Left cardiac atrium (tissue), 4 donors: ENCODE data around the gene GDI1. TPM values are rescaled to one million over a fixed set of nuclear protein-coding genes. Genes with fewer than 3 reads are reported as not detected.
A peak's percentile ranks its signal among the peaks of the same experiment; 100 is the strongest.
"Not testable (repeated sequence)": the region's sequence is repeated elsewhere in the genome, so short reads cannot be mapped to it uniquely, and the experiment has no call there.

Experiments
- ATAC-seq, 2 donors: fragments of 200-7000 bp; cut with Tn5 transposase; one replicate each; pipeline ENCODE4 v1.9.1; 2020; ENCODE audit warnings: mild to moderate bottlenecking in 2 of 2, moderate library complexity in 2 of 2
- DNase-seq: peaks from one replicate; pipeline ENCODE4 v3.0.0-alpha.2; 2020
- intact Hi-C, 2 donors: fragments of 100-400 bp; cut with DNase I; formaldehyde crosslinking; loops; one replicate each; pipeline versions ENCODE4 v1.14.1 to v1.15.1; 2022 to 2023
- long read RNA-seq: library from polyadenylated mRNA; unstranded; transcript quantifications from one replicate; pipeline ENCODE4 v2.0.0, GENCODE V29; 2021
- total RNA-seq, 2 donors: library from RNA; stranded (reverse); fragmentation: NEBNext Ultra II Directional; extraction: Animal tissue kit (Norgen Biotek cat#: 25700); gene quantifications; one replicate each; pipeline ENCODE4 v1.2.1, GENCODE V29; 2021
- donor health status: DM: no; HTN: yes; CAD: no.
- donor health status: DM: no; HTN: yes; CAD: no; lungs with severe emphysema.
- donor health status: DM: yes; HTN: yes; CAD: no.
- donor health status: Dilated cardiomyopathy.

GDI1 gene
- 10 to 100 TPM; 76.8 to 98.5 TPM for total RNA-seq
- long read RNA-seq, transcript GDI1-204 (11 exons, 2,474 nt), result major isoform, 20 of 28 reads
- long read RNA-seq, partial matches to known transcripts, result 4 of 28 reads
- long read RNA-seq, other reads (novel, unspliced or antisense), result 1 of 28 reads

DNA sequence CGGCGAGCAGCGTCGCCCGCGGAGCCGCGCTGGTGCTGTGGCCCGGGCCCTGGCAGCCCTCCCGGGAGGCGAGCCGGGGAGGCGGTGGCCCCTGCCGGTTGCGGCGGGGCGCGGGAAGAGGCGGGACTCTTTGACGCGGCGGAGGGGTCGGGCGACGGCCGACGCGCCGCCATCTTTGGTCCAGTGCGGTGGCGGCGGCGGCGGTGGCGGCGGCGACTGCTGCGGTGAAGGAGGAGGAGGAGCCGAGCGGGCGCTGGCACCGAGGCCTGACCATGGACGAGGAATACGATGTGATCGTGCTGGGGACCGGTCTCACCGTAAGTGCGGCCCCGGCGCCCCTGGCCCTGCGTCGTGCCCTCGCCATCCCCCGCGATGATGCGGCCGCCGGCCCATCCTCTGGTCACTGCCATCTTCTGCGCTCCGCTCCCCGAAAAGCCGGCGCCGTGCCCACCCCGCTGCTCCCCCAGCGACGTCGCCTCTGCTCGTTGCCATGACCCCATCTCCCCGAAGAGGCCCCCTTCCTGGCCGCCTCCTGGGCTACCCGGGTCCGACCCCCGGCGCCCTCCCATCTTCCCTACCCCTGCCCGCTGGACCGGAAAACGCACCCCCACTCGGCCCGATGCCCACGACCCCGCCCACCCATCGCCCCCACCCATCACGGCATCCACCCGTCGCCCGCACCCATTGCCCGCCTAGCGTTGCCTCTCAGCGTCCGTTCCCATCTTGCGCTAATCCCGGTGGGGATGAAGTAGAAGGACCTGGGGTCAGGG, at the start of gene GDI1:
Gene GDI1 (plus strand): TSS at position 172 of the 770 bp plus-strand sequence. CDS start 101 bp downstream, at position 273.
- peak; percentile 68 to 76 for ATAC-seq
- peak; percentile 69 for DNase-seq
- intact Hi-C loops, result no loop called here

DNA sequence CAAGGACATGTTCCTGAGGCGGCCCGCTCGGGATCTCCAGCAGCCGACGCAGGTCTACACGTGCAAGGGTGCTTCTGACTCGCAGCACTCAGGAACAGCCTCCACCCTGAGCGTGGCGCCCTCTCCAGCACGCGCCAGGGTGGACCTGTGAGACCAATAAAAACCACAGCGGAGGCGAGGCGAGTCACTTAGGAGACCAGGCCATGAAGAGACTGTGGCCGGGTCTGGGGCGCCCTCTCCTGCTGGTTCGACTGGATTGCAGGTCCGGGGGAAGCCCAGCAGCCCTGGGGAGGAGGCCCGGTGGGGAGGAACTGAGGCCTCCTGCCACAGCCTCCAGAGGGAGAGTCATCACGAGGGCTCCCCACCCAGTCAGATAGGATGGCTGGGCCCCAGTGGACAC, 48.9 kb upstream of the GDI1 start:
- ATAC-seq, result peak; percentile 7 to 16
- intact Hi-C loops, result not testable (repeated sequence)

DNA sequence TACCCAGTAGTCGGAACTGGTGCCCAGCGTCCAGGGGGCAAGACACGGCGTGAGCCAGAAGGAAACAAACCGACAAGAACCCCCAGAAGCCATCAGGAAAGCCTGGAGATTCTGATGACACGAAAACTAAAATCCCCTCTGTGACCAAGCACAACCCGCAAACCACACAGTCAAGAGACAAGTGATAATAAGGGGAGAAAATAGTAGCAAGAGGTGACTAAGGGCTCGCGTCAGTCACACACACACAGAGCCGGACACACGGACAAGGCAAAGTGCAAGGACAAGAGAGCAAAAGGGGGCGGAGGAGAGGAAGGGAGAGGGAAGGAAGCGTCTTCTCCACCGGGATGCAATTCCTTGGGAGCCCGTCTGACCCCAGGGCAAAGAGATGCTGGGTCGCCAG, 48.3 kb upstream of the GDI1 start:
- peak in 1 of 2 donors; percentile 6 for ATAC-seq

More for the DNA sequence above, 48.9 kb upstream of the GDI1 start:
- DNase-seq, result not testable (repeated sequence)

DNA sequence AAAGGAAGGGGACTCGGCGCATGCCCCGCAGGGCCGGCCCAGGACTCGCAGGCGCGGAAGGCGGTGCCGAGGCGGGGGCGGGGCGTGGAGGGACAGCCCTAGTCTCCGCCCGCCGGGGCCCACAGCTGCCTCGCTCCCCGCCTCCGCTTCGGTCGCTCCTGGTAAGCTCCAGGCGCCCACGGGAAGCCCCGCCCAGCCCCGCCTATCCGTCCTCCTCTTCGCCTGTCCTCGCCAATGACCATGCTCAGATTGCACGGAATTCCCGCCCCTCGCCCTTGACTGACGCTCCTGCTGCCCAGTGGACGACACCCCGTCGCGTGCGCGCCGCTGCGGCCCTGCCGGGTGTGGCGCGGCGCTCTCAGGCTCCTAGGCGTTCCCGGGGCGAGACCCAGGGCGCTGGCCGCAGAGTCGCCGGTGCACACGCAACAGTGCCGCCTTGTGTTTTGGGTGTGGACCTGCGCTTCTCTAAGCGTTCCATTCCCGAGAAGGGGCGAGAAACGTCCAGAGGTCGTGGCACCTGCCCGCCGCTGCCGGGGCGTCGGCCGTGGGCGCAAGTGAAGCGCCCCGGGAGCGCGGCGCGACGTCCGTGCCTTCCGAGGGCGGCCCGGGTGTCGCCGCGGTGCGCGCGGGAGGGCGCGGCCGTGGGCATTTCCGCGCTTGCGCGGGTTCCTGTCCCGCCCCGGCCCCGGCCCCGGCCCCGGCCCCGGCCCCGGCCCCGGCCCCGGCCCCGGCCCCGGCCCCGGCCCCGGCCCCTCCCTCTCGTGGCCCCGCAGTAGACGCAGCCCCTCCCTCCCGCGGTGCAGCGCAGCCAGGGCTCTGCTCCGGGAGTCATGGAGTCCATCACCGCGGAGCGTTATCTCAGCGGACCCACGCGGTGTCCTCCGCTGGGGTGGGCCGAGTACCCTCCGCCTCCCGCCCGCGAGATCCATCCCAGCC, 46.9 kb upstream of the GDI1 start:
- DNase-seq, intact Hi-C loops: not testable (repeated sequence)
- ATAC-seq, result peak; percentile 88 to 89

More for the DNA sequence above, 48.3 kb upstream of the GDI1 start:
- DNase-seq, intact Hi-C loops: not testable (repeated sequence)

DNA sequence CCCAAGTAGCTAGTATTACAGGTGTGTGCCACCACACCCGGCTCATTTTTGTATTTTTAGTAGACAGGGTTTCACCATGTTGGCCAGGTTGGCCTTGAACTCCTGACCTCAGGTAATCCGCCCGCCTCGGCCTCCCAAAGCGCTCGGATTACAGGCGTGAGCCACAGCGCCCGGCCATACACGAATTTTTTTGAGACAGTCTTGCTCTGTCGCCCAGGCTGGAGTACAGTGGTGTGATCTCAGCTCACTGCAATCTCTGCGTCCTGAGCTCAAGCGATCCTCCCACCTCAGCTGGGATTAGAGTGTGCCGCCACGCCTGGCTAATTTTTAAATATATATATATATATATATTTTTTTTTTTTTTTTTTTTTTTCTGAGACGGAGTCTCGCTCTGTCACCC, 40.6 kb upstream of the GDI1 start:
- intact Hi-C loops, DNase-seq, ATAC-seq: not testable (repeated sequence)

DNA sequence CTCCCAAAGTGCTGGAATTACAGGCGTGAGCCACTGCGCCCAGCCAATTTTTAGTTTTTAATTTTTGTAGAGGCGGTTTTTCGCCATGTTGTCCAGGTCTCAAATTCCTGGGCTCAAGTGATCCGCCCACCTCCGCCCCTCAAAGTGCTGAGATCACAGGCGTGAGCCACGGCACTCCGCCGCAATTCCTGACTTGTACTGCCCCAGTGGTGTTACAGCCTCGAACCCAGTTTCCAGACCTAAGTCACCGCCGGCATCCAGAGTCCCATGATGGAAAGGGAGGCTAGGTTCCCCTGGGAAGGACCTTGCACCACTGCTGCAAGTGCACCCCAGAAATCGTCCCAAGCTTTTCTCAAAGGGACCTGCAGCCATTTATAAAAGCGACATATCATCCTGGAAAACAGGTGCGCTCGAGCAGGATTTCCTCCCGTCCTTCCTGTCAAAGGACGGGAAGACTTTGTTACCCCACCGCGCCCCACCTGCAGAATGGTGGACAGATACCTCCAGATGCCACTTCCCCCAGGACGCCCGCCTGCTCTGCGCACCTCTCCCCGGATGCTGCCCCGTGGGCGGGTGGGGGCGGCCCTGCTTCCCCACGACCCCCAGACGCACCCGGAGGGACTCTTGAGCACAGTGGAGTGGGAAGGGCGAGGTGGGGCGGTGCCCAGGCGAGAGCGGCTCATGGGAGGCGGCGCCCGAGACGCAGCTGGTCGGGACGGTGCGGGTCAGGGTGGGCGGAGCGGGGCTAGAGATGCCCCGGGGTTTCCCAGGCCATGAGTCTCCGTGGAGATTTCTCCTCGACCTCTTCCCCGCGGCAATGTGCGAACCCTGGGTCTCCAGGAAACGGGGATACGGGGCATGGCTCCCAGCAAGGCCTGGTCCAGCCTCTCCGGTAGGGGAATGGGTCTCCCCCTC, 39.7 kb upstream of the GDI1 start:
- ATAC-seq, result peak; percentile 79 to 91
- peak; percentile 85 for DNase-seq
- intact Hi-C loops, result no loop called here

DNA sequence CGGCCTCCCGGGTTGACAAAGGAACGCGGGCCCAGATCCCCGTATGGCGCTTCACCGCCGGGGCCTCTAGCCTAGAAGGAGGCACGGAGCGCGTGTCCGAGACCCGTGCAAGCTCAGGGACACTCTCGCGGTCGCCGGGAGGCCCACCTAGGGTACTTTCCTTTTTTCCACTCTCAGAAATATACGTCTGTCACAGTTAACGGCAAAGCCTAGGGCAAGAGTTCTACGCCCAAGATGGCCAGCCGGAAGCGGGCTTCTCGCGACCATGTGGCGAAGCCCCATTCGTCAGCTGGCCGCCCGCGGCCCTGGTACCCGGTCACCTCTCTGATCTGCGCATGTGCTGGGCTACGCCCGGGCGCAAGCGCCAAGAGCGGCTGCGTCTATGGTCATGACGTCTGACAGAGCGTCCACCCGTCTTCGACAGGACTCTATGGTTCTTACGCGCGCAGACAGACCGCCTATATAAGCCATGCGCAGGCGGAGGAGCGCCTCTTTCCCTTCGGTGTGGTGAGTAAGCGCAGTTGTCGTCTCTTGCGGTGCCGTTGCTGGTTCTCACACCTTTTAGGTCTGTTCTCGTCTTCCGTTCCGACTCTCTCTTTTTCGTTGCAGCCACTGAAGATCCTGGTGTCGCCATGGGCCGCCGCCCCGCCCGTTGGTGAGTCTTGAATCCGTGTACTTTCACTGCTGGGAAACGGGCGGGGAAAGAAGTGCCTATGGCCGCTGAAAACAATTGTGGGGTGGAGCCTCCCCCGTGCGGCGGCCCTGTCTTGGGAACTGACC, 38.9 kb upstream of the GDI1 start, which contains the start of gene RPL10:
Gene RPL10 (plus strand): TSS at position 490 of the 780 bp plus-strand sequence. CDS start 143 bp downstream, at position 633.
- intact Hi-C loops, result no loop called here
- DNase-seq (peak; percentile 95), ATAC-seq (peak; percentile 91 to 92)

DNA sequence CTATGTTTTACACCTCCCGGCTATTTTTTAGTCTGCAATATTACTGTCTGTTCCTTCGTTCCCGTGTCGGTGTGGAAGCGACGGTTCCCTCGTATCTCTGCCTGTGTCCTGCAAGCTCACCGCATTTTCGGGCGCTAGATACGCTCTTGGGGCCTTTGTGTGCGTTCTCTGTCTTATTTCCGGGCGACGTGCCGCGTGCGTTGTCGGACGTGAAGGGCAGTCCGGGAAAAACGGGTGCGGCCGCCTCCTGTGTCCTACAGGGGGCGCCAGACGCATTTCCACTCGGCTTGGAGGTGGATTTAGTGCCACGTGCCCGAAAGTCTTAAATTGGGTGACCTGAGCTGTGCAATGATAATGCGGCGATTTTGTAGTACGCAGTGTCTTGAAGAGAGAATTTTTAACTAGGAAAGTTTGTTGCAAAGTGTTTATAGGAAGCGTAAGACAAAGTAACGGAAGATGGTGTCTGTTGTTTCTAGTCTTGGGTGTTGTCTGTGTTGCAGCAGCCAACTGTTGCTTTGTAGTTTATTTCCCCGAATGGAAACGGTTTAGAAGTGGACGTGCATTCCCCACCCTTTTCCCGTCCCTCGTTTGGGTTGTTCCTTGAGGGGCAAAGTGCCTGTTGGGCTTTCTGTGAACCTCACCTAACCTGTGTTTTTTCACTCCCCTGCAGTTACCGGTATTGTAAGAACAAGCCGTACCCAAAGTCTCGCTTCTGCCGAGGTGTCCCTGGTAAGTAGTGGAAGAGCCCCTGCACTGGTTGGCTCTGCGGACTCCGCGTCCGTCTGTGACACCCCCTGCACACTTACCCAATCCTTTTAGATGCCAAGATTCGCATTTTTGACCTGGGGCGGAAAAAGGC, 38.1 kb upstream of the GDI1 start:
- peak; percentile 57 to 62 for ATAC-seq
- intact Hi-C loops, result no loop called here
- peak; percentile 87 for DNase-seq

DNA sequence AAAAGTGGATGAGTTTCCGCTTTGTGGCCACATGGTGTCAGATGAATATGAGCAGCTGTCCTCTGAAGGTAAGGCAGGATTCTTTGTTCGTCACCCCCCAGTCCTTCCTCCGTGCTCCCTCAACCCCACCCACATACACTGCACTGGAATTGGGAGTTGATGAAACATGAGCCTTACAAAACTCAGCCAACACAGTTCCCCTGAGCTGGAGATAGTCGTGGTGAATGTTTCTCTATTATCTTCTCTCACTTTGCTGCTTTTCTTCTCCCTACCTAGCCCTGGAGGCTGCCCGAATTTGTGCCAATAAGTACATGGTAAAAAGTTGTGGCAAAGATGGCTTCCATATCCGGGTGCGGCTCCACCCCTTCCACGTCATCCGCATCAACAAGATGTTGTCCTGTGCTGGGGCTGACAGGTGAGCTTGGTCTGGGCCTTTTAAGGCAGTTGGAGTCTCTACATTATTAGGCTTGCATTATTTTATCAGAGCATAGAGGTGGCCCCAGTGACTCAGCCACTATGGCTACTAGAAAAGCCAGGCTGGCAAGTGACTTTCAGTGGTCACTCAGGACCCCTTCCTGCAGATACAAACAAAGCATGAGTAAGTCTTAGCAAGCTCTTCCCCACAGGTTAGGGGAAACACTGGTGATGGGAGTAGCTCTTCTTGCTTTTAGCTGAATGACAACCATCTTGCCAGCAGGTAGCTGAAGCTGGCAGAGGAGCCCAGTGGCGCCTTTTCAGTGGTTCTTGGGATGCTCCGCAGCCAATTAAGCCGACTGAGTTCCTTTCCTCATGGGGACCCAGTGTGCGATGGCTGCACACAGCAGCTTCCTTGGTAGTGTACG, 37.2 kb upstream of the GDI1 start:
- intact Hi-C loops, result no loop called here
- no peak for ATAC-seq
- DNase-seq, result no peak

DNA sequence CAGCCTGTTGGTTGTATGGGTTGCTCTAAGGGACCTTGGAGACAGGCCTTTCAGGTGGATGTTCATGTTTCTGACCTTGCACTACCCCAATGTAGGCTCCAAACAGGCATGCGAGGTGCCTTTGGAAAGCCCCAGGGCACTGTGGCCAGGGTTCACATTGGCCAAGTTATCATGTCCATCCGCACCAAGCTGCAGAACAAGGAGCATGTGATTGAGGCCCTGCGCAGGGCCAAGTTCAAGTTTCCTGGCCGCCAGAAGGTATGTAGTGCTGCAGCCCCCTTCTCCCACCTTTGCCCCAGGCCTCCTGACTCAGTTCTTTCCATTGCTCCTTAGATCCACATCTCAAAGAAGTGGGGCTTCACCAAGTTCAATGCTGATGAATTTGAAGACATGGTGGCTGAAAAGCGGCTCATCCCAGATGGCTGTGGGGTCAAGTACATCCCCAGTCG, 36.6 kb upstream of the GDI1 start:
- DNase-seq, ATAC-seq, intact Hi-C loops: not testable (repeated sequence)

DNA sequence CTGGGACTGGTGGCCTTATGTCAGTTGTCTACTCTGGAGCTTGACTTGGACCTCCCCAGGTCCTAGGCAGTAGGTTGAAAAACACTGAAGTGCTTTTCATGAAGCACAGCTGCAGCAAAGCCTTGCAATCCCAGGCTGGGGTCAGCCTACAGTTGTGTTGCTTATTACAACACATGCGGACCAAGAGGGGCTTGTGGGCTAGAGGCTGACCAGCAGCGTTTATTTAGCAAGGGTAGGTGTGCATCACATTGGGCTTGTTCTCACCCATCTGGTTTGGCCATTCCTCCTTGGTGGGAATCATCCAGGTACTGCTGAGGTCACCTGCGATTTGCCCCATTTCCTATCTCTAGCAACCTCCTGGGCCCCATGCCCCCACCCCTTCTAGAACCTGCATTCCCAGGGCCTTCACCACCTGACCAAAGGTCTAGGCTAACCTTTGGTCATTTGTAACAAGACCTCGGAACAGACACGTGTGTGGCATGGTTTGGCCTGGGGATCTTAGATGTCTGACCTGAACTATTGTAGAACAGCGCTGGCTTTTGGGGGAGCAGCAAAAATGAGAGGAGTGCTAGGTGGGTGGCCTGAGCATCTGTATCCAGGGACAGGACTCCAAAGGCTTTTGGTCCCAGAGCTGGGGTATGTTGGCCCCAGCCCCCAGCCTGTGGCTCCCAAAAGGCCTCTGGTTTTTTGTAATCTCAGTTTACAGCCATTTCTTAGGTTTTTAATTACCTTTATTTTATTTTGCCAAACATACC, 35.7 kb upstream of the GDI1 start:
- DNase-seq, result no peak
- intact Hi-C loops, result no loop called here

DNA sequence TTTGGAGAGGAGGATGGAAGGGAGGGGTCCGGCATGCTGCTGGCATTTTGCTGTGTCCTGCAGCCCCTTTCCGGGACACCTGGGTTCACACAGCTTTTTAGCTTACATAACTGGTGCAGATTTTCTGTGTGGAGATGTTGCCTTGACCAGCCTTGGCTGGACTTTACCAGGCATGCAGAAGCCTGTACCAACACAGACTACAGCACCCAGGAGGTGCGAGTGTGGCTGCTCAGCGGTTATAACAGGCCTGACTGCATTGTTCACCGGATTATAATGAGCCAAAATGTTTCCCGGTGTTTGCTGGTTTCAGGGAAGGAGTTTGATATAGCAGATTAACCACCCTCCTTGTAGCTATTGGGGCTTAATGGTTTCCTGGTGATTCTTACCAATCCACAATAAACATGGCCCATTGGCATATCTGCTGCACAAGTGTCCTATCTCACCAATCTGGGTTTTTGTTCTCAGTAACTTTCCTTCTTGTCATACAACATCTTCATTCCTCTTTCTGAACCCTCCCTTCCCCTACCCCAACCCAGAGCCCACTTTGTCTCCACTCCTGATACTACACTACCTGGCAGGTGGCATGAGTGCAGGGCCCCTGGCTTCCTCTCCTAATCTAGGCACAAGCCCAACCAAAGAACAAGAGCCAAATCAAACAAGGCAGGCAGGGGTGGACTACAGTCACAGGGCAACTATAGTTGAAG, 34.9 kb upstream of the GDI1 start:
- intact Hi-C loops, result no loop called here
- ATAC-seq (no peak), DNase-seq (no peak)

More for the DNA sequence above, 35.7 kb upstream of the GDI1 start:
- no peak for ATAC-seq

DNA sequence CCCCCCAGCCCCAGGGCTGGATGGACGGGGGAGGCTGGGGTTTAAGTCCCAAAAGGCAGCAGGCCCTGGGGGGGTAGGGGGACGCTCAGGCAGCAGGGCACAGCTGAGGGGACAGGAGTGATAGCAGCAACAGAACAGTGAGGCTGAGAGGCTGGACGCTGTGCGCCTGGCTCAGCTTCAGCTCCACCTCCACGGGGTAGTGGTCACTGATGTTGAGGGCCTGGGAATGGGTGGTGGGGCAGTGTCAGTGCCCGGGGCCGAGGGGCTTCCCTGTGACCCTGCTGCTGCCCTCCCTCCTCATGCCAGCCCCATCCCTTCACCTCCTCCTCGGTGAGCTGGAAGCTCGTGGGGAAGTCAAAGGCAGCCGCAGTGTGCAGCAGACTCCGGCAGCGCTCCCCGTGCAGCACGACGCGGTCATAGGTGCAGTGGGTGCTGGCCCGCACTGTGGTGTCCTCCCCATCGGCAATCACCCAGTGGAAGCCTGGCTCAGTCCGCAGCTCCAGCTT, 34.3 kb upstream of the GDI1 start:
- no peak for DNase-seq
- intact Hi-C loops, result no loop called here
- ATAC-seq, result no peak

DNA sequence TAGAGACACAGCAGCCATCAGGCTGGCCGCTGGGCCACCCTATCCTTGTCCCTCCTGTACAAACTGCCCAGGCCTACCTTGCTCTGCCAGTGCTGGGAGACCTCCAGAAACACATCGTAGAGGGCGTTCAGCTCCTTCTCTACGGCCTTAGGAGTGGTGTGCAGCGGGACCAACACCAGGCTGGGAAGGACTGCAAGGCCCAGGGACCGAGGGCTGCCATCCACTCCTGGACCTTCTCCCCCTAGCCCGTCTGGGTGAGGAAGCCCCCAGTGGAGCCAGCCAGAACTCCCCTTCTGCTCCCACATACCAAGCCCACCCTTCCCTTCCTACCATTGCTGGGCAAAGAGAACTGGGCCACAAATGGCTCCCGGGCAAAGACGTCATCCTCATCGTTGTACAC, 33.8 kb upstream of the GDI1 start:
- intact Hi-C loops, result no loop called here
- no peak for DNase-seq
- no peak for ATAC-seq
